Subcutaneous adipose tissue (tissue), 4 donors: ENCODE results near the gene NAPB. TPM values are rescaled to one million over a fixed set of nuclear protein-coding genes. Genes with fewer than 3 reads are reported as not detected.

Source experiments
- CTCF ChIP-seq: fragments of 450-650 bp; IDR thresholded peaks from one replicate; pipeline ENCODE4 v1.5.1; 2016; ENCODE audit warnings: low read depth, mild to moderate bottlenecking, control low read depth, antibody characterized with exemption, moderate library complexity
- total RNA-seq, 4 donors: library from RNA; depleted of rRNA; stranded (reverse); fragments of >200 nt; gene quantifications; one replicate each; pipeline ENCODE4 v1.1.0, GENCODE V29; 2016

Gene NAPB
- total RNA-seq, 4 donors from 2014 or later = 12.4 to 15.6 (median 13.6) TPM

GRCh38 chr20:23453549-23454543 is 32.6 kb upstream of the NAPB start:
- TF ChIP-seq CTCF = no peak

DNA sequence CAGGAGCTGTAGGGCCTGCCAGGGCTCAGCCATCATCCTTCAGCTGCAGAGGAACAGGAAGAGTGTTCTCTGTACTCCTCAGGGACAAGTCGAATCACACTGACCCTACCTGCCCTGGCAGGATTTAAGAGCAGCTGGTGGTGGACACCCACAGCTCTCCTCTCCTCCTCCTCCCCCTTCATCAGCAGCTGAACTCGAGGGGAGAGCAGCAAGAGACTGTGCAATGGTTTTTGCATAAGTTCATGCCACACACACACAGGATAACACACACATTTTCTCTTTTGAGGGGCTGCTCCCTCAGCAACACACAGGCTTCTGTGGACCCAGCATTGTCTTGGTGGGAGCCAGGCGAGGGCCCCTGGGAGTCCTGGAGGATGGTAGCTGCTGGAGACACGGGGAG is 31.5 kb upstream of the NAPB start, which contains the start of gene CST11:
Gene CST11, minus strand, starts transcription at position 101 of the 400 bp plus-strand sequence. Its CDS starts 65 bp downstream, at position 36.
- no peak for TF ChIP-seq CTCF

DNA sequence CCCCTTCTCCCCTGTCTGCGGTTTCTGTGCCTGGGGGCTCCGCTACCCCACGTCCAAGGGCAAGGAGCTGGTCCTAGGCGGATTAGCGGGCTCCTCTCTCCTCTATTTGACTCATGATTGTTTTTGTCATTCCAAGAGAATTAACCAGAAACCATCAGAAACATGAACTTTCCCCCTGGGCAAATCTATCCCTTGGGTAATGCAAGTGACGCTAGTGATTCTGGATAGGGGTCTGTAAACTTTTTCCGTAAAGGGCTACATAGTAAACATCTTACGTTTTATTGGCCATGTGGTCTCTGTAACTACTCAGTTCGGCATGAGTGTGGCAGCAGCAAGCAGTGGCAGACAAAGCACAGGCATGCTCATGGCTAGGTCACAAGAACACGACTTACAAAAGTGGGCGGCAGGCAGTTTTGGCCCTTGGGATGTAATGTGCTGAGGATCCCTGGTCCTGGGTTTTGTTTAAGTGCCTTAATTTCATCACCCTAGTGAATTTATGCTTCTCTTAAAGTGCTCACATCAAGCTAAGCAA is 30.7 kb upstream of the NAPB start:
- TF ChIP-seq CTCF = no peak

DNA sequence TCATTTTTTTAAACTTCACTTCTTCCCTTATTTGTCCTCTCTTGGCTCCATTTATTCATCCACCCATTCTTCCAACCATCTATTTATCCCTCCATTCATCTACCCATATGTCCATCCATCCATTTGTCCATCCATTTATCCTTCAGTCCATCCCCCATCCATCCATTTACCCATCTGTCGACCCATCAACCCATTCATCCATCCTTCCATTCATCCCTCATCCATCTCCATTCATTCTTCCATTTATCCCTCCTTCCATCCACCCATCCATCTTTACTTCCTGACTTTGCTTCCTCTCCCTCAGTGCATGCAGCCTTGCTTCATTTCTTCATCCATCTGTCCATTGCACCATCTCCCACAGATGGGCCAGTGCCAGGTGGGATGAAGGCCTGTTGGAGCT is 29.6 kb upstream of the NAPB start:
- TF ChIP-seq CTCF = no peak

- TF ChIP-seq CTCF = no peak
These were observed 28.1 kb upstream of the NAPB start for GRCh38 chr20:23449421-23449820.

DNA sequence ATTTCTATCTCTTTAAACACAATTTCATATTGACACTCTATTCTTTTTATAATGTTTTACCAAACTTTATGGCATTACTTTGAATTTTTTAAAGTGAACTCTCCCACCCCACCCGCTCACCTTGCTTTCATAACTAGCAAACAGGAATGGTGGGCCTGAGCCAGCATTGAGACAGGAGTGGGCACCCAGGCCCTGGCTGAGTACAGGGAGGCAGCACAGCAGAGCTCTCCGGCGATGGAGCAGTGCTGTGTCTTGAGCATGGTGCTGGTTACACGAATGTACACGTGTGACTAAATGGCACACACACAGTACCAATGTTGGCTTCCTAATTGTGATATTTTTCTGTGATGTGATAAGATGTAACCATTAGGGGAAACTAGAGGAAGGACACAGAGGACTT is 26.9 kb upstream of the NAPB start:
- TF ChIP-seq CTCF = no peak

GRCh38 chr20:23446505-23446904 is 25.2 kb upstream of the NAPB start:
- no peak for TF ChIP-seq CTCF
